GM21717 (cell line): ENCODE results near the gene PCNP.
"Not testable (repeated sequence)": the region's sequence is repeated elsewhere in the genome, so short reads cannot be mapped to it uniquely, and the experiment has no call there.

ENCODE experiments used
- ATAC-seq: cut with Tn5 transposase; IDR thresholded peaks from one replicate; pipeline ENCODE4 v1.9.1; 2021; ENCODE audit warnings: mild to moderate bottlenecking, moderate library complexity; ENCODE audit not compliant: unreplicated experiment

The PCNP gene, protein sequence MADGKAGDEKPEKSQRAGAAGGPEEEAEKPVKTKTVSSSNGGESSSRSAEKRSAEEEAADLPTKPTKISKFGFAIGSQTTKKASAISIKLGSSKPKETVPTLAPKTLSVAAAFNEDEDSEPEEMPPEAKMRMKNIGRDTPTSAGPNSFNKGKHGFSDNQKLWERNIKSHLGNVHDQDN

DNA sequence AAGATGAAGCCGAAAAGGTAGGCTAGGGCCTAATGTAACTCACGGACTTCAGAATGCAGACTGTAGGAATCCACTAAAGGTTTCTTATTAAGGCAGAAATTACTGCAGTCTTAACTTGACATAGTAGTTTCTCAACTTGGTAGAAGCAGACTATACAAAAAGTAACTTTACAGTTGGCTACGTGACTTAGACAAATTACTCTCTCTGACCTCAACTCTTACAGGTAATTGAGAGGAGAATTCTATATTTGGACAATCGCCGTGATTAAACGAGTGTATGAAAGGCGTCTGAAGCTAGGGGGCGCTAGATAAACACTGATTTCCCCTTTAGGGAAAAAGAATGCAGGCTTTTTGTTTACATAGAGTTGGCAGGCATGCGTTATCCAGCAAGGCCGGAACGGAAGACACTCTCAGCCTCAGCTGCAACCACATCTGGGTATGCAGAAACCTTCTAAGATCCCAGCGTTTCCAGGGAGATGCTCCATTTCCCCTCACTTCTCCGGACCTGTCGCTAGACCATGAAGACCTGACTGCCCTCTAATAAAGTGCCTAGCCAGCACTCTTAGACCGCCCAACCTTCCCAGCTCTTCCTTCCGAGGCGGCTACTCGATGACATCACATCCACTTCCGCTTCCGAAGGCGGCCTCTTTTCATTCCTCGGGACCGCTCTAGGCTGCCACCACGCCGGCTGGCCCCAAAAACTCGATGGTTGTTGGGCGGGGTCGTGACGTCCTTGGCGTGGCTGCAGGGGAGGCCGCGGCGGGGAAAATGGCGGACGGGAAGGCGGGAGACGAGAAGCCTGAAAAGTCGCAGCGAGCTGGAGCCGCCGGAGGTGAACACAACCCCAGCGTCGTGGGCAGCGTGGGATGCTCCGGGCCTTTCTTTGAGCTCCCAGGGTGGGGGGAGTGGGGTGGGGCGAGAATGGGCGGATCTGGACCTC, at the start of gene PCNP:
PCNP (plus strand) TSS at position 732 of the 939 bp plus-strand sequence; CDS start at position 768, 36 bp downstream.
- ATAC-seq, result peak; percentile 90

DNA sequence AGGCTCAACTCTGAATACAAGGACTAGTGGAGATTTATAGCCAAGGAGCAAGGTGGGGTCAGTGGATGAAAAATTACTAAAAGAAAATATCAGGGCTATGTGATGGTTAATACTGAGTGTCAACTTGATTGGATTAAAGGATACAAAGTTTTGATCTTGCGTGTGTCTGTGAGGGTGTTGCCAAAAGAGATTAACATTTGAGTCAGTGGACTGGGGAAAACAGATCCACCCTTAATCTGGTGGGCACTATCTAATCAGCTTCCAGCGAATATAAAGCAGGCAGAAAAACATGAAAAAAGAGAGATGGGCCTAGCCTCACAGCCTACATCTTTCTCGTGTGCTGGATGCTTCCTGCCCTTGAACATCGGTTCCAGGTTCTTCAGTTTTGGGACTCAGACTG, 46.5 kb upstream of the PCNP start:
- no peak for ATAC-seq

DNA sequence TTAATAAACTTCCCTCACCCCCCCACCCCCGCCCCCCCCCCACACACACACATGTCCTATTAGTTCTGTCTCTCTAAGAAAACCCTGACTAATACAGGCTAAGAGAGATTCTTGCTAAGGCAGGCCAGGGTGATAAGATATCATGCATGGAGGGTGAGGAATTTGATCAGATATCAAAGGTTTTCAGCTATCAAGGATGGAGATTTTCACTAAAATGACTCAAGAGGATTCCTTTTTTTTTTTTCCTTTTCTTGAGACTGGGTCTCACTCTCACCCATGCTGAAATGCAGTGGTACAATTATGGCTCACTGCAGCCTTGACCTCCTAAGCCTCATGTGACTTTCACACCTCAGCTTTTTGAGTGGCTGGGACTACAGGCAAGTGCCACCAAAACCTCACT, 46.1 kb upstream of the PCNP start:
- ATAC-seq, result no peak

DNA sequence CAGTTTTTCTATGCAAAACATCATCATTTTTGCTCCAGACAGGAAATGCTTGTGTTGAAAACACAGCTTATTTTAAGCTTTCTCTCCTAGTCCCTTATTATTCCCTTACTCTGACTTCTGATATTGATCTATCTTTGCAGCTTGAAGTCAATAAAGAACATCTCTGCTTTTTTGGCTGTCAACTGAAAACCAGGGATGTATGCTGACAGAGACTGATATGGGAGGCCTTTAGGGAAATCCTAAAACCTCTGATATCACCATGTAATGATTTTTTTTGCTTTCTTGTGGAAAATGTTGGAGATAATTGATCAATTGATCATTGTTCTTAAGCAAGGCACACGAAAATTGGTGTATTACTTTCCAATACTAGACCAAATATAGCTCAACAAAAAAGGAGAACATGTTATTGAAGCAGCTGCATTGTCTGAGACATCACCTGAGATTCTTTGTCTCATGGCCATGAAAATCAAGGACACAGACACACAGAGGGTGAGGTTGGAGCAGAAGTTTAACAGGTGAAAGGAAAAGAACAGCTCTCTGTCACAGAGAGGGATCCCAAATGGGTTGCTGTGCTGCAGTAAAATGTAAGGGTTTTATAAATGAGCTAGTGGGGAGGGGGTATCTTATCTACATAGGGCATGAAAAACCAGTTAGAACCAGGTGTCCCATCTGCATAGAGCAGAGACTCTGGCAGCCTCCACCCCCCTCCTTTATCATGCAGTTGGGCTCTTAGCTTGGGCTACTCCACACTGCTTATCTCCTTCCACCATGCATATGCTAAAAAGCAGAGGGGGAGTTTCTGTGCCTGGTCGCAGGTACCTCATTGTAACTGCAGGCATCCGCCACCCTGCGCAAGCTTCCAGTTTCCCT, 43.9 kb upstream of the PCNP start:
- ATAC-seq, result no peak

DNA sequence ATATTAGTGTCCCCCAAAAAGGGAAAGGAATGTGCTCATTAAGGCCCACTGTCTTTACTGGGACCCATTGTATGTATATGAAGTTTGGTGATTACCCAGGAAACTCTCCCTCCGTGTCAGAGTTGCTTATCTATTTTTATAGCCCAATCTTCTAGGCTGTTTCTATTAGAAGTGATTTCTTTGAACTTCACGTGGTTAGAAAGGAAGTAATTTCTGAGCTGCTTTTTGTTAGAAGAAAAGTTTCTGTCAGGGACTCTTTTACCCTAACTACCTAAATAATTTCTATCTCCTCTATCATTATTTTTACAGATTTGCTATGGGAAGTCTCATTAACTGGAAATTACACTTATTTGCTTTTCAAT, 43.3 kb upstream of the PCNP start:
- ATAC-seq, result no peak

DNA sequence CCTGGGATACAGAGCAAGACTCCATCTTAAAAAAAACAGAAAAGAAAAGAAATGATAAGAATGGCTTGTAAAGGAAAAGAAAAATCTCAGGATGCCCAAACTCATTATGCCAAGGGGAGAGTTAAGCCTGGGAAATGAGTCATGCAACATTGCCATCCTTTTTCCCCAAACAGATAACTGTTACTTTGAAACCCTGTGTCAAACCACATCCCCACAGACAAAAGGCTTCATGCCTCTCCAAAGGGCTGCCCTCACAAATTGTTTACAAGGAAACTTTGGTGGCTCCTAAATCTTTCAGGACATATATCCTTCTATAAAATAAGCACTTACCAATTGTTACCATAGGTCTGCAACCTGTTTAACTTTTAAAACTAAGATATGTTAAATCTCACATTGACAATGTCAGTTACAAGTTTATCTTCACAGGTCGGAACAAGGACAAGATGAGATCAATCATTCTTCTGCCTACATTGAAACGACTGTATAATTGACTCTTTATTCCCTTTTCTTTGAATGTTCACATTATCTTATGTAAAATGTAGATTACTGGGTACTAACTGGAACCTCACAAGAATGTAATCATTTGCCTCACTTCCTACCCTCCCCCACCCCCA, 42.4 kb upstream of the PCNP start:
- no peak for ATAC-seq

DNA sequence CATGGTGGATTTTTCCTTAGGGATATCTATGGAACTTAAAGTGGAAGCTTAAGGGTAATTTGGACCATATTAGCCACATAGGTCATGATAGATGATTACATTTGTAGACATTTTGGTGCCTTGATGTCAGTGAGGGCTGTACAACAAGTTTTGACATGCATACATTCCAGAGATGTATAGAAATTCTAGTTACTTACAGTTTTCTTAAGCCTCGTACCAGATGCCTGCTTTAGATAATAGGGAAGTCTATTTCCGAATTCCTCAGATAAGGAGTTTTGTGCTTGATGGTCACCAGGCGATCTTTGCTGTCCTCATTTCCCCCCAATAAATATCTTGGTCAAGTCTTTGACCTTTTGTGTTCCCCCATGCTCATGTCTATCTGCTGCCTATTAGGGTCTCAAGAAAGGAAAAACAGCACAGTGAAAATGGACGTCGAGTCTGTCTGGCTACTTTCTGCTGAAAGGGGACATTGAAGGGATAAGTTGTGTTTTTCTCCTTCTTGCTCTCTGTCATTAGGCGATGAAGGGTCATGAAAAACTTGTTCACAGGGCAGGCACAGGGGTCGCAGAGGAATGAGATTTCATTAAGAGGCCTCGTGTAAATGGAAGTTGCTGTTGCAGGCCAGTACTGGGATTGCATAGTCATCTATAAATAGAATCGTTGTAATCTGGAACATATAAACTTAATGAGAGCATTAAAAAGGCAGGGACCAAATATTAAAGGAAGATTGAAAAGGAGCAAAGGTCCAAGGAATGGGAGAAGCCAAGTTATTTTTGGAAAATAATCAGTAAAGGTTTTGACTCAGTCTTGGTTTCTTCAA, 41.0 kb upstream of the PCNP start:
- no peak for ATAC-seq

DNA sequence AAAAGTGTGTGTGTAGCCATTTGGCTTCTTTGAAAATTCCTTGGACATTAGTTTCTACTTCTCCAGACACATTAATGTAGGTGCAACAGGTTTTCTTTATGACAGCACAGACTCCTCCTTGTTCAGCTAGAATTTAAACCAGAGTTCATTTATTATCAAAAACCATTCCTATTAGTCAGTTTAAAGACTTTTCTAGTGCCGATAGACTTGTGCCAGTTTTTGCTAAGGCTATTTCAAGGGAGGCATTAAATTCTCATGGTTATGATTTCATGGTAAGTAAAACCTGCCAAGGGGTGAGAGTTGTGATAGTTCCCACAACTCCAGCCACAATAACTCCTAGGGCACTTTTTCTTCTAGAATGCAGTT, 40.4 kb upstream of the PCNP start:
- no peak for ATAC-seq

DNA sequence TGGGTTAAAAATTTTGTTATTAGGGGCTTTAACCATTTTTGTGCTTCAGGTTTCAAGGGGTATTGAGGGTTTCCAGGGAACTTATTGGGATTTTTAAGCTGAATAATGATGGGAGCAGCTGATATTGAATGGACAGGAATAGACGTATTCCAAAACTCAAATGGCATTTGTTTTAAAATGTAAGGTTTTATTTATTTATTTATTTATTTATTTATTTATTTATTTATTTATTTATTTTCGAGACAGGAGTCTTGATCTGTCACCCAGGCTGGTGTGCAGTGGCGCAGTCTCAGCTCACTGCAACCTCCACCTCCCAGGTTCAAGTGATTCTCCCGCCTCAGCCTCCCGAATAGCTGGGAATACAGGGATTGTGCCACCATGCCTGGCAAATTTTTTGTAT, 38.8 kb upstream of the PCNP start:
- ATAC-seq, result no peak

DNA sequence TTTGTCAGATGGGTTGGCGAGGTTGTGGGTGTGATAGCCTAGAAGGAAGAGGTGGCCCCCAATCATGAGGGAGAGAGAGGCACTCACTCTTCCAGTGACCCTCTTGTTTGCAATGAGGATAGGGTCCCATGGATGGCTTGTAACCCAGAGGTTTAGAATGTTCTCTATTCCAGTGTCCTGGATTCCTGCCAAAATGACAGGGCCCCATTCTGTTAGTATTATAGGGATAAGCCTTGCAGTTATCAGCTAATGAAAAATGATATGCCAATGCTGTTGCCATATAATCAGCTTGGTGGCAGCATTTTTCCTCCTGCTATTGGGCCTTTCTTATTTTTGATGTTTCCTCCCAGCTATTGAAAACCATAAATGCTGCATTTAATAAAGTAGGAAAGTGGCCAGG, 37.7 kb upstream of the PCNP start:
- ATAC-seq, result no peak

DNA sequence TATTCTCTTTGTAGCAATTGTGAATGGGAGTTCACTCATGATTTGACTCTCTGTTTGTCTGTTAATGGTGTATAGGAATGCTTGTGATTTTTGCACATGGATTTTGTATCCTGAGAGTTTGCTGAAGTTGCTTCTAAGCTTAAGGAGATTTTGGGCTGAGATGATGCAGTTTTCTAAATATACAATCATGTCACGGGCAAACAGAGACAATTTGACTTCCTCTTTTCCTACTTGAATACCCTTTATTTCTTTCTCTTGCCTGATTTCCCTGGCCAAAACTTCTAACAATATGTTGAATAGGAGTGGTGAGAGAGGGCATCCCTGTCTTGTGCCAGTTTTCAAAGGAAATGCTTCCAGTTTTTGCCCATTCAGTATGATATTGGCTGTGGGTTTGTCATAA, 37.0 kb upstream of the PCNP start:
- not testable (repeated sequence) for ATAC-seq

DNA sequence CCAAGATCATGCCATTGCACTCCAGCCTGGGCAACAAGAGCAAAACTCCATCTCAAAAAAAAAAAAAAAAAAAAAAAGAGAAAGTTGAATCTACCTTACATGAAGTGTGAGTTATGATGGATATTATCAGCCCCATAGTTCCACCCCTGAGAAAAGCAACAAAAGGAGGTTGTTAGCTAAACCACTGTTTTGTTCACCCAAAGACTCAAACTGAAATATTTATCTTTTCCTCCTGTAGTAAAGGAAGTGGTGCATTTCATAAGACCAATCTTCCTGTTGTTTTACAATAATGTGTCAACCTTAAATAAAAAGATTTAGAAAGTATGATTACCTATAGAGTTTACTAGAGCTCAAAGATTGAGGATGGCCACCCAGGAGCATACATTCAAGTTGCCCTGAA, 31.0 kb upstream of the PCNP start:
- ATAC-seq, result no peak

DNA sequence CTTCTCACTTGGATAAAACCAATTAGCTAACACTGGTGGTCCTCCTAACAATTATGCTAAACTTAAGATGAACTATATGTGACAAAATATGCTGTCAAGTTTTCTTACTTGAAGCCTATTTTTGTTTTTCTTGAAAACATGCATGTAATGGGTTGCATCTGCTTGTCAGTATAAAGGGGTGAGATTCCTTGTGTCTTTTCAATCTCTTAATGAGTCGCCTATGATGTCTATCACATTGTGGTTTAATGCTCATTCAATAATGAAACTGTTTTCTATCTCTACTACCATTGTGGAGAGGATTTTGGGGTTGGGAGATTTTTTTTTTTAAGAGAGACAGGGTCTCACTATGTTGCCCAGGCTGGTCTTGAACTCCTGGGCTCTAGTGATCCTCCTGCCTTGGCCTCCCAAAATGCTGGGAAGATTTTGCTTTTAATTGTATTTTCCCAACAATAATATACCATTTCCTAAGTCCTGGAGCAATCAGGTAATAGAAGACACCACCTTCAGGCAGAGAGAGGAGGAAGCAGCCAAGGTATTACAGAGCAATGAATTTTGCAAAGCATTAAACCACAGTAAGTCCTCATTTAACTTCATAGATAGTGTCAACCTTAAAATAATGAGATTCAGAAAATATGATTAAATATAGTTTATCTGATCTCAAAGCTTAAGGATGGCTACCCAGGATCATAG, 29.7 kb upstream of the PCNP start:
- ATAC-seq, result no peak

DNA sequence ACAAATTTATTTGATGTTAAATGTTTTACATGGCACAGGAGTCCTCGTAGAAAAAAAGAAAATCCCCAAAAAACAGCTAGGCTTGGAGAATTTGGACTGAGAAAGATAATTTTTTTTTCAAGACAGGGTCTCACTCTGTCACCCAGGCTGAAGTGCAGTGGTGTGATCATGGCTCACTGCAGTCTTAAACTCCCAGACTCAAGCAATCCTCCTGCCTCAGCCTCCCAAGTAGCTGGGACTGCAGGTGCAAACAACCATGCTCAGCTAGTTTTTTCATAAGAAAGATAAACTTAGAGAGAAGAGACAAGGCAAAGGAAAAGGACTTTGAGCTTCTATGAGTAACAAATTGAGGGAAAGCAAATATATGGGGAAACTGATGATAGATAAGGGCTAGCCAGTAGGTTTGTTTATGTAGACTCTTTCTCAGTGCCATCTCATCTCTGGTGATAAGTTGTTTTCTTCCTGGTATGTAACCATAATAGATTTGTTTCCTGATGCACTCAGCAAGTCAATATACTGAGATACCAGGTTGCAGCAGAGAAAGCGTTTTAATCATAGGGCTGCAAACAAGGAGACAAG, 25.4 kb upstream of the PCNP start:
- no peak for ATAC-seq

DNA sequence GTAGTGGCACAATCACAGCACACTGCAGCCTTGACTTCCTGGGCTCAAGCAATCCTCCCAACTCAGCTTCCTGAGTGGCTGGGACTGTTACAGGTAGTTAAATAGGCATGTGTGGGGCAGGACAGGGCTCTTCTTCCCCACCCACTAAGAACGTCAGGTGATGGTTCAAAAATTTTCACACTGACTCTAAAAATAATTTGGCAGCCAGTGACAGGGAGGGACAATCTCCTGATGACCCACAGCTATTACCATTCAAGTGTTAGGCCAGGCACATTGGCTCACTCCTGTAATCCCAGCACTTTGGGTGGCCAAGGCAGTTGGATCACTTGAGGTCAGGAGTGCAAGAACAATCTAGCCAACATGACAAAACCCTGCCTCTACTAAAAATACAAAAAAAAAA, 24.5 kb upstream of the PCNP start:
- ATAC-seq, result no peak

DNA sequence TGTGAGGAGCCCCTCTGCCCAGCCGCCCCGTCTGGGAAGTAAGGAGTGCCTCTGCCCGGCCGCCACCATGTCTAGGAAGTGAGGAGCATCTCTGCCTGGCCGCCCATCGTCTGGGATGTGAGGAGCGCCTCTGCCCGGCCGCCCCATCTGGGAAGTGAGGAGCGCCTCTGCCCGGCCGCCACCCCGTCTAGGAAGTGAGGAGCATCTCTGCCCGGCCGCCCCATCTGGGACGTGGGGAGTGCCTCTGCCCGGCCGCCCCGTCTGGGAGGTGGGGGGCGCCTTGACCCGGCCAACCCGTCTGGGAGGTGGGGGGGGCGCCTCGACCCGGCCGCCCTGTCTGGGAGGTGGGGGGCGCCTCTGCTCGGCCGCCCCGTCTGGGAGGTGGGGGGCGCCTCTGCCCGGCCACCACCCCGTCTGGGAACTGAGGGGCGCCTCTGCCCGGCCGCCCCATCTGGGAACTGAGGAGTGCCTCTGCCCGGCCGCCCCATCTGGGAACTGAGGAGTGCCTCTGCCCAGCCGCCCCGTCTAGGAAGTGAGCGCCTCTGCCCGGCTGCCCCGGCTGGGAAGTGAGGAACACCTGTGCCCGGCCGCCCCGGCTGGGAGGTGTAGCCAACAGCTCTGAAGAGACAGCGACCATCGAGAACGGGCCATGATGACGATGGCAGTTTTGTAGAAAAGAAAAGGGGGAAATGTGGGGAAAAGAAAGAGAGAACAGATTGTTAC, 22.5 kb upstream of the PCNP start:
- ATAC-seq, result not testable (repeated sequence)

DNA sequence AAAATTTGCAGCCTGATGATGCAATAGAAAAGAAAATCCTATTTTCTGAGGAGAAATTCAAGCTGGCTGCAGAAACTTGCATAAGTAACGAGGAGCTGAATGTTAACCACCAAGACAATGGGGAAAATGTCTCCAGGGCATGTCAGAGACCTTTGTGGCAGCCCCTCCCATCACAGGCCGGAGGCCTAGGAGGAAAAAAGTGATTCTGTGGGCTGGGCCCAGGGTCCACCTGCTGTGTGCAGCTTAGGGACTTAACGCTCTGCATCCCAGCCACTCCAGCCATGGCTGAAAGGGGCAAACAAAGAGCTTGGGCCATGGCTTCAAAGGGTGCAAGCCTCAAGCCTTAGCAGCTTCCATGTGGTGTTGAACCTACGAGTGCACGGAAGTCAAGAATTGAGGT, 20.6 kb upstream of the PCNP start:
- not testable (repeated sequence) for ATAC-seq

DNA sequence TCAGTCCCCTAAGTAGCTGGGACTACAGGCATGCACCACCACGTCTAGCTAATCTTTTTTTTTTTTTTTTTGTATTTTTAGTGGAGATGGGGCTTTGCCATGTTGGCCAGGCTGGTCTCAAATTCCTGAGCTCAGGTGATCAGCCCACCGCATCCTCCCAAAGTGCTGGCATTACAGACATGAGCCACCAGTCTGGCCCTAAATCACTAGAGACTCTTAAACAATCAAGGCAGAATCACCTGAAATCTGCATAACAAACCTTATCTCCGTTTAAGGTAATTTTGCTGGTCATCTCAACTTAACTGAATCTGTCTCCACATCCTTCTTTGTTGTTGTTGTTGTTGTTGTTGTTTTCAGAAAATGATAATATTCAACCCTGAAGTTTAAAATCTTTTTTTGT, 17.9 kb upstream of the PCNP start:
- ATAC-seq, result no peak
